Measurements from ENCODE around the gene SLC35F3.

GRCh38 chr1:234170622-234171021 is 266.1 kb downstream of the SLC35F3 start:
- no peak for TF ChIP-seq CTCF (IDR thresholded peaks at IDR 0.05)
- no peak for TF ChIP-seq EP300 (IDR thresholded peaks at IDR 0.05)
